NB4 (cell line): Measurements from ENCODE around the gene SCAF8.

Experiments
- CTCF ChIP-seq: IDR thresholded peaks from one replicate; pipeline ENCODE4 v1.5.1; 2012; ENCODE audit warnings: low read depth, low read length
- MAX ChIP-seq: IDR thresholded peaks from 2 replicates; pipeline ENCODE4 v1.6.1; 2011; ENCODE audit warnings: low read depth, low read length

- TF ChIP-seq CTCF (no peak), MAX (no peak)
These were observed 53.1 kb downstream of the SCAF8 start for GRCh38 chr6:154786144-154786868.
